Activated CD4-positive, alpha-beta T cell treated with anti-CD3 and anti-CD28 coated beads for 1 hour (primary cell): ENCODE measurements around the gene ANKFN1.

Experiments
- DNase-seq: peaks from one replicate; pipeline ENCODE4 v3.0.0-alpha.2; 2020

Gene ANKFN1

GRCh38 chr17:56510554-56511342 is 357.5 kb downstream of the ANKFN1 start:
- no peak for DNase-seq

GRCh38 chr17:56514264-56514663 is 361.0 kb downstream of the ANKFN1 start:
- no peak for DNase-seq

GRCh38 chr17:56514899-56515298 is 361.6 kb downstream of the ANKFN1 start:
- no peak for DNase-seq

GRCh38 chr17:56521414-56522141 is 368.3 kb downstream of the ANKFN1 start:
- no peak for DNase-seq

GRCh38 chr17:56523042-56523441 is 369.8 kb downstream of the ANKFN1 start:
- no peak for DNase-seq

- DNase-seq, result no peak
These were observed 375.4 kb downstream of the ANKFN1 start for GRCh38 chr17:56528696-56529095.

GRCh38 chr17:56532926-56533325 is 379.7 kb downstream of the ANKFN1 start:
- DNase-seq, result no peak

GRCh38 chr17:56536766-56537165 is 383.5 kb downstream of the ANKFN1 start:
- DNase-seq, result no peak

- DNase-seq, result no peak
These were observed 387.6 kb downstream of the ANKFN1 start for GRCh38 chr17:56540836-56541235.

- no peak for DNase-seq
These were observed 390.0 kb downstream of the ANKFN1 start for GRCh38 chr17:56543280-56543679.

GRCh38 chr17:56545106-56545505 is 391.8 kb downstream of the ANKFN1 start:
- no peak for DNase-seq

GRCh38 chr17:56545930-56546329 is 392.7 kb downstream of the ANKFN1 start:
- no peak for DNase-seq

GRCh38 chr17:56548661-56549060 is 395.4 kb downstream of the ANKFN1 start:
- no peak for DNase-seq

- DNase-seq, result no peak
These were observed 396.2 kb downstream of the ANKFN1 start for GRCh38 chr17:56549501-56549900.

GRCh38 chr17:56557682-56558081 is 404.4 kb downstream of the ANKFN1 start:
- DNase-seq, result no peak

- DNase-seq, result no peak
These were observed 404.8 kb downstream of the ANKFN1 start for GRCh38 chr17:56558088-56558487.
